GM21786 (cell line): ENCODE measurements around the gene RELN.
"Not testable (repeated sequence)": the region's sequence is repeated elsewhere in the genome, so short reads cannot be mapped to it uniquely, and the experiment has no call there.

Experiments used
- ATAC-seq: cut with Tn5 transposase; IDR thresholded peaks from one replicate; pipeline ENCODE4 v1.9.1; 2021; ENCODE audit not compliant: unreplicated experiment

RELN gene

GRCh38 chr7:103856929-103857328 is 132.5 kb downstream of the RELN start:
- no peak for ATAC-seq

GRCh38 chr7:103855671-103856070 is 133.8 kb downstream of the RELN start:
- ATAC-seq = no peak

- no peak for ATAC-seq
Observed at GRCh38 chr7:103854611-103855010, 134.8 kb downstream of the RELN start.

GRCh38 chr7:103851357-103851756 is 138.1 kb downstream of the RELN start:
- no peak for ATAC-seq

- ATAC-seq = no peak
Observed at GRCh38 chr7:103843689-103844480, 145.6 kb downstream of the RELN start.

- no peak for ATAC-seq
Observed at GRCh38 chr7:103833401-103833800, 156.1 kb downstream of the RELN start.

- ATAC-seq = no peak
Observed at GRCh38 chr7:103832438-103832837, 157.0 kb downstream of the RELN start.

- ATAC-seq = no peak
Observed at GRCh38 chr7:103824251-103824650, 165.2 kb downstream of the RELN start.

GRCh38 chr7:103823084-103823483 is 166.4 kb downstream of the RELN start:
- no peak for ATAC-seq

- ATAC-seq = no peak
Observed at GRCh38 chr7:103821092-103821491, 168.4 kb downstream of the RELN start.

GRCh38 chr7:103815972-103816371 is 173.5 kb downstream of the RELN start:
- ATAC-seq = not testable (repeated sequence)

GRCh38 chr7:103813970-103814369 is 175.5 kb downstream of the RELN start:
- ATAC-seq = no peak

GRCh38 chr7:103811997-103812396 is 177.5 kb downstream of the RELN start:
- ATAC-seq = peak; percentile 84

GRCh38 chr7:103811290-103811689 is 178.2 kb downstream of the RELN start:
- no peak for ATAC-seq

- ATAC-seq = no peak
Observed at GRCh38 chr7:103810112-103810744, 179.2 kb downstream of the RELN start.

- ATAC-seq = no peak
Observed at GRCh38 chr7:103809229-103809994, 180.0 kb downstream of the RELN start.

GRCh38 chr7:103805346-103805745 is 184.1 kb downstream of the RELN start:
- no peak for ATAC-seq

GRCh38 chr7:103803631-103804030 is 185.8 kb downstream of the RELN start:
- no peak for ATAC-seq

GRCh38 chr7:103799298-103799697 is 190.2 kb downstream of the RELN start:
- ATAC-seq = no peak

GRCh38 chr7:103797647-103798307 is 191.7 kb downstream of the RELN start:
- ATAC-seq = no peak

GRCh38 chr7:103796327-103796962 is 193.0 kb downstream of the RELN start:
- ATAC-seq = no peak
